Measurements from ENCODE around the gene ZC3H18. TPM values are rescaled to one million over a fixed set of nuclear protein-coding genes. Genes with fewer than 3 reads are reported as not detected.
A peak's percentile ranks its signal among the peaks of the same experiment; 100 is the strongest.

ZC3H18 gene
- 12.6 and 17.7 TPM in 2 replicates for total RNA-seq

DNA sequence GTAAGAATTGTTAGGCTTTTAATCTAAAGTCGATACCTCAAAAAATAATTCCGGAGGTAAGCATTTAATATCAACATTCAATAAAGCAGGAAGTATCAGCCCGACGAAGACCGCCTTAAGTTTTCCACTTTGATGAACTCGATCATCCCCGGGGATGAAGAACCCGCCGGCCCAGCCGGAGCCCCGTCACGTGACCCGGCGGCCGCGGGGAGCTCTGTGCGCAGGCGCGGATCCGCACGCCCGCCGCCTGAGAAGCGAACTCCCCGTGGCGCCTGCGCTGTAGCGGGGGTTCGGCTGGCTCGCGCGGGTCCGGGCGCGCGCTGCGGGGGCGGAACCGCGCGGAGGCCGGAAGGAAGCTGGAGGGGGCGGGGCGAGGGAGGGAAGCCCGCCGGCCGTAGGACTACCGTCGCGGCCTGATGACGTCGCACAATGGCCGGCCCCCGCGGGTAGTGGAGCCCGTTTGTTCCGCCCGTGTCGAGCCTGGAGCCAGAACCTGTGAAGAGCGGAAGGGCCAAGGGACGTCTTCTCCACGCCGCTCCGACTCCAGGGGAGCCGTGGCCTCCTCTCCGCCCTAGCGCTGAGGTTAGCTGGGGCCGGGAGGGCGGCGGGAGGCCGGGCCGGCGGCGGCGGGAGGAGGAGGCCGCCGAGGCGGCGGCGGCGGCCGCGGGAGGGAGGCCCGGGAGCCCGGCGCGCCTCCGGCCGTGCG lies at the start of gene ZC3H18:
ZC3H18 (plus strand) TSS at position 419 of the 706 bp plus-strand sequence. CDS start 6,721 bp downstream, outside the sequence.
- H3K4me3 ChIP-seq (ENCODE audit: low read depth, low read length) = peak within 1 kb of the TSS; percentile 83
- DNase-seq (ENCODE audit: low read depth) = peak; percentile 97
- TF ChIP-seq, protein P1, sequence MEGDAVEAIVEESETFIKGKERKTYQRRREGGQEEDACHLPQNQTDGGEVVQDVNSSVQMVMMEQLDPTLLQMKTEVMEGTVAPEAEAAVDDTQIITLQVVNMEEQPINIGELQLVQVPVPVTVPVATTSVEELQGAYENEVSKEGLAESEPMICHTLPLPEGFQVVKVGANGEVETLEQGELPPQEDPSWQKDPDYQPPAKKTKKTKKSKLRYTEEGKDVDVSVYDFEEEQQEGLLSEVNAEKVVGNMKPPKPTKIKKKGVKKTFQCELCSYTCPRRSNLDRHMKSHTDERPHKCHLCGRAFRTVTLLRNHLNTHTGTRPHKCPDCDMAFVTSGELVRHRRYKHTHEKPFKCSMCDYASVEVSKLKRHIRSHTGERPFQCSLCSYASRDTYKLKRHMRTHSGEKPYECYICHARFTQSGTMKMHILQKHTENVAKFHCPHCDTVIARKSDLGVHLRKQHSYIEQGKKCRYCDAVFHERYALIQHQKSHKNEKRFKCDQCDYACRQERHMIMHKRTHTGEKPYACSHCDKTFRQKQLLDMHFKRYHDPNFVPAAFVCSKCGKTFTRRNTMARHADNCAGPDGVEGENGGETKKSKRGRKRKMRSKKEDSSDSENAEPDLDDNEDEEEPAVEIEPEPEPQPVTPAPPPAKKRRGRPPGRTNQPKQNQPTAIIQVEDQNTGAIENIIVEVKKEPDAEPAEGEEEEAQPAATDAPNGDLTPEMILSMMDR (IDR thresholded peaks at IDR 0.05; ENCODE audit: insufficient read depth, low read depth, low read length) = no peak

- H3K4me3 ChIP-seq (ENCODE audit: low read depth, low read length) = no peak overlapping the region
- DNase-seq (ENCODE audit: low read depth) = no peak
- TF ChIP-seq, protein P1 (IDR thresholded peaks at IDR 0.05; ENCODE audit: insufficient read depth, low read depth, low read length) = no peak
These were observed 48.5 kb upstream of the ZC3H18 start for GRCh38 chr16:88521674-88522073.

GRCh38 chr16:88522276-88522949 lies 47.8 kb upstream of the ZC3H18 start:
- H3K4me3 ChIP-seq (ENCODE audit: low read depth, low read length) = no peak overlapping the region
- TF ChIP-seq, protein P1 (IDR thresholded peaks at IDR 0.05; ENCODE audit: insufficient read depth, low read depth, low read length) = no peak
- DNase-seq (ENCODE audit: low read depth) = no peak

DNA sequence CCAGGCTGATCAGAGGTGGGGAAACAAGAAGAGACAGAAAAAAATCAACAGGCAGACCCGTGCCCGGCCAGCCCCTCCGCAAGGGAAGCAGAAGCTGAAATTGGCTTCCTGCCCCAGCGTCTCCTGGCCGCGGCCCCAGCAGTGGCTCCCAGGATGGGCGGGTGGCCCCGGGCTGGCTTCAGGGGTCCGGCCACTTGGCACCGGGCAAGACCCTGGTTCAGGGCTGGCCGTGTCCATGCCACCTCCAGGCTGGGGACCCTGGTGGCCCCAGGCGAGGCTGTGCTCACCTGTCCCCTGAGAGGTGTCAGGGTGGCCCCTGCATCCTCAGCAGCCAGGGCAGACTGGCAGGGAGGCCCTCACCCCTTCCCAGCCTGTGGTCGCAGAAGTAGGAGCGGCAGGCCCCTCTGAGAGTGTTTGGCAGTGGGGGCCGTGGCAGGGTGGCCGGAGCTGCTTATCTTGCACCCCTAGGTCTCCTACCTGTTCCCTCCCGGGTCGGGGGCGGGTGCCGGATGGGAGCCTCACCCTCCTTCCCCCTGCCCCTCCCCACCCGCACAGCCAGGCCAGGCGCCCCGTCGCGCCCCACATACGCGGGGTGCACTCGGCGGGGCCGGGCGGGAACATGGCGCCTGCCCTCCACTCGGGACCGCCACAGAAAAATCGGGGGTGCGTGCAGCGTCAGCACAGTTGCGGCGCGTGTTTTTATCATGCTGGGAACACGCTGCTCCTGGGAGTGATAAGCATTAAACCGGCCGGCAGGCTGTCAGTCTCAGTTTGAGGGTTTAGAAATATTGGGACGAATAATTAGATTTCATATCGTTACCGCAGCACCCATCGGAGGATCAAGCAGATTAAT lies 46.7 kb upstream of the ZC3H18 start:
- H3K4me3 ChIP-seq (ENCODE audit: low read depth, low read length) = no peak overlapping the region
- TF ChIP-seq, protein P1 (IDR thresholded peaks at IDR 0.05; ENCODE audit: insufficient read depth, low read depth, low read length) = no peak

DNA sequence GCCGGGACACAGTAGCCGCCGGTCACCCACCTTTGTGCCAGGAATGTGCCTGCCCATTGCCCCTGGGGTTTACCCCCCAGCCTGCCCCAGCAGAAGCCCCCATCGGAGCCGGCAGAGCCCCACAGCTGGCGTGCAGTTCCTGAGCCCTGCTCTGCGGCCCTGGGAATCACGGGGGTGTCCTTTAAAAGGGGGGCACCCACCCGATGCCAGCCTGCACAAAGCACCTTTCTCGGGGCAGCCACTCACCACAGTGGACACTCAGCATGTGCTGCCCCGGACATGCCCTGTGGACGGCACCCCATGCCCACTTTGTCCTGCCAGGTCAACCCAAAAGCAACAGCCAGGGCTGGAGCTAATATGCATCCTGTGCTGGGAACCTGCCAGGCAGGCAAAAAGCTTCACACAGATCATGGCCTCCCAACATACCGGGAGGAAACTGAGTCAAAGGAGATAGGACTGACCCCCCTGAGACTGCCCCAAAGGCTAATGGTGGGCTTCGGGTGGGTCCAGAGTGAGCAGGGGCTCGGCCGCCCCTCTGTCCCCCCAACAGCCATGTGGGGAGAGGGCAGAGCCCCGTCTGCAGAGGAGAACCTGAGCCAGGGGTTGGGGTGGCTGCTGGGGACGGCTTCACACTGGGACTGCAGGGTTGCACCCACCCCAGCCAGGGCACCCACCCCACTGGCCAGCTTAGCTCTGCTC lies 45.8 kb upstream of the ZC3H18 start:
- DNase-seq (ENCODE audit: low read depth) = no peak
- TF ChIP-seq, protein P1 (IDR thresholded peaks at IDR 0.05; ENCODE audit: insufficient read depth, low read depth, low read length) = no peak
- no peak overlapping the region for H3K4me3 ChIP-seq (ENCODE audit: low read depth, low read length)

More for the DNA sequence above, 46.7 kb upstream of the ZC3H18 start:
- no peak for DNase-seq (ENCODE audit: low read depth)
